HCT116 (cell line): ENCODE measurements around the gene YWHAG. TPM values are rescaled to one million over a fixed set of nuclear protein-coding genes. Genes with fewer than 3 reads are reported as not detected.

Source experiments
- ATAC-seq: fragments of 200-7000 bp; cut with Tn5 transposase; 2 replicates; pipeline ENCODE4 v1.9.1; 2020; ENCODE audit warnings: mild to moderate bottlenecking, moderate library complexity
- BruUV-seq: library from RNA; stranded (reverse); fragments of 400-500 nt; replicated peaks from 2 replicates; lab custom pipeline; 2021; lab: Mats Ljungman, UMichigan
- CTCF ChIA-PET: fragments of 300-600 bp; sonication (Branson Sonifier 250); formaldehyde crosslinking; loops from one replicate; lab custom pipeline; 2021; ENCODE audit warnings: antibody characterized with exemption; lab: Charles Lee
- POLR2A ChIA-PET: fragments of 300-600, 350-600 bp; sonication (Branson Sonifier 250); formaldehyde crosslinking; loops from one replicate; lab custom pipeline; 2021; ENCODE audit warnings: antibody characterized with exemption; lab: Charles Lee
- RAD21 ChIA-PET, 2 experiments: fragments of 300-600 bp; sonication (Branson Sonifier 250); formaldehyde crosslinking; loops; one replicate each; lab custom pipeline; 2023; ENCODE audit warnings: low total read pairs in 2 of 2; ENCODE audit not compliant: uncharacterized antibody in 2 of 2, unreplicated experiment in 2 of 2, low non-redundant PET in 1 of 2; lab: Charles Lee
- DNase-seq: peaks from one replicate; pipeline ENCODE4 v3.0.0-alpha.2; 2010; ENCODE audit warnings: low read depth, low spot score
- H2AFZ ChIP-seq: fragments of 200-600 bp; shearing (Covaris generic), sonication (generic); 2 replicates; pipeline ENCODE4 v1.6.1; 2017; ENCODE audit warnings: low read depth, mixed run types, mixed read lengths, antibody characterized with exemption, low read length; ENCODE audit not compliant: poor library complexity, severe bottlenecking
- H3K27ac ChIP-seq: 2 replicates; pipeline ENCODE4 v1.5.1; 2012; ENCODE audit warnings: low read depth, low read length
- H3K27me3 ChIP-seq: fragments of 200-600 bp; sonication (generic); 2 replicates; pipeline ENCODE4 v1.6.1; 2016; ENCODE audit warnings: mixed run types, low read length, mixed read lengths; ENCODE audit not compliant: insufficient read depth
- H3K36me3 ChIP-seq, 2 experiments: fragments of 200-500 bp in 1 of 2; fragments of 200-600 bp in 1 of 2; sonication (Bioruptor generic) in 1 of 2; sonication (generic) in 1 of 2; 2 replicates each; pipeline versions ENCODE4 v1.5.1 to v1.6.1; 2014 to 2016; ENCODE audit warnings: low read length in 2 of 2, inconsistent platforms in 1 of 2, mixed read lengths in 1 of 2, mixed run types in 1 of 2; ENCODE audit not compliant: insufficient read depth in 2 of 2, control insufficient read depth in 1 of 2
- H3K4me1 ChIP-seq, 2 experiments: fragments of 200-600 bp in 1 of 2; sonication (generic) in 1 of 2; 2 replicates each; pipeline versions ENCODE4 v1.5.1 to v1.6.1; 2012 to 2017; ENCODE audit warnings: low read length in 2 of 2, inconsistent platforms in 1 of 2, mild to moderate bottlenecking in 1 of 2, mixed read lengths in 1 of 2, mixed run types in 1 of 2, moderate library complexity in 1 of 2; ENCODE audit not compliant: insufficient read depth in 2 of 2, control insufficient read depth in 1 of 2
- H3K4me2 ChIP-seq: fragments of 200-600 bp; sonication (generic); 2 replicates; pipeline ENCODE4 v1.6.1; 2017; ENCODE audit warnings: mixed run types, low read length, mixed read lengths
- H3K4me3 ChIP-seq, 2 experiments: fragments of 200-600 bp in 1 of 2; sonication (generic) in 1 of 2; replicated peaks in 1 of 2; 2 replicates each; pipeline ENCODE4 v1.5.1; 2011 to 2016; ENCODE audit warnings: low read length in 2 of 2, control low read depth in 1 of 2, low read depth in 1 of 2, mild to moderate bottlenecking in 1 of 2, mixed read lengths in 1 of 2, mixed run types in 1 of 2
- H3K79me2 ChIP-seq: fragments of 200-600 bp; sonication (generic); 2 replicates; pipeline ENCODE4 v1.6.1; 2017; ENCODE audit warnings: mild to moderate bottlenecking, mixed run types, low read length, moderate library complexity, mixed read lengths; ENCODE audit not compliant: insufficient read depth
- H3K9ac ChIP-seq: fragments of 200-600 bp; sonication (generic); 2 replicates; pipeline ENCODE4 v1.6.1; 2016; ENCODE audit warnings: low read length, mixed read lengths
- H3K9me2 ChIP-seq: fragments of 200-600 bp; sonication (generic), shearing (Covaris generic); 2 replicates; pipeline ENCODE4 v1.6.1; 2017; ENCODE audit warnings: mixed run types, mild to moderate bottlenecking, moderate library complexity; ENCODE audit not compliant: insufficient read depth
- H3K9me3 ChIP-seq, 2 experiments: fragments of 200-500 bp in 1 of 2; fragments of 200-600 bp in 1 of 2; sonication (Bioruptor generic) in 1 of 2; sonication (generic) in 1 of 2; 2 replicates each; pipeline ENCODE4 v1.6.1; 2014 to 2017; ENCODE audit warnings: low read length in 2 of 2, mixed read lengths in 2 of 2, inconsistent platforms in 1 of 2, low read depth in 1 of 2, mild to moderate bottlenecking in 1 of 2, mixed run types in 1 of 2, moderate library complexity in 1 of 2; ENCODE audit not compliant: control insufficient read depth in 1 of 2, insufficient read depth in 1 of 2
- H4K20me1 ChIP-seq: fragments of 200-600 bp; sonication (generic), shearing (Covaris generic); 2 replicates; pipeline ENCODE4 v1.6.1; 2017; ENCODE audit warnings: mixed run types, mild to moderate bottlenecking, moderate library complexity; ENCODE audit not compliant: insufficient read depth
- CEBPB ChIP-seq: IDR thresholded peaks from 2 replicates; pipeline ENCODE4 v1.6.1; 2012; ENCODE audit warnings: low read depth
- EGR1 ChIP-seq: IDR thresholded peaks from 2 replicates; pipeline ENCODE4 v1.6.1; 2012; ENCODE audit warnings: low read depth
- POLR2A ChIP-seq: IDR thresholded peaks from 2 replicates; pipeline ENCODE4 v1.7.0; 2011; ENCODE audit warnings: borderline replicate concordance; ENCODE audit not compliant: insufficient read depth, insufficient read length; ENCODE audit errors: extremely low read depth
- POLR2AphosphoS5 ChIP-seq: IDR thresholded peaks from 2 replicates; pipeline ENCODE4 v1.6.1; 2011; ENCODE audit warnings: mild to moderate bottlenecking, low read depth, low read length, moderate library complexity
- RAD21 ChIP-seq: IDR thresholded peaks from 2 replicates; pipeline ENCODE4 v1.6.1; 2012; ENCODE audit warnings: low read depth, mild to moderate bottlenecking
- YY1 ChIP-seq: IDR thresholded peaks from 2 replicates; pipeline ENCODE4 v1.6.1; 2011; ENCODE audit warnings: low read length, low read depth, moderate library complexity, mild to moderate bottlenecking; ENCODE audit not compliant: insufficient replicate concordance; ENCODE audit errors: extremely low read depth
- ZFX ChIP-seq: fragments of 450-650 bp; IDR thresholded peaks from 2 replicates; pipeline ENCODE4 v1.6.1; 2017
- ZNF274 ChIP-seq: fragments of 200-500 bp; sonication (Bioruptor generic); IDR thresholded peaks from 2 replicates; pipeline ENCODE4 v1.6.1; 2014; ENCODE audit warnings: mild to moderate bottlenecking, low read depth, low read length, inconsistent platforms
- intact Hi-C: fragments of 100-400 bp; cut with micrococcal nuclease; formaldehyde crosslinking; loops from 2 replicates; pipeline ENCODE4 v1.10.0; 2022
- total RNA-seq: library from RNA; stranded (reverse); gene quantifications from one replicate; pipeline ENCODE4 v1.2.1, GENCODE V29; 2021; ENCODE audit not compliant: unreplicated experiment

The YWHAG gene
- total RNA-seq, 1 experiment from 2014 or later, result 170 TPM

- H3K9me3 ChIP-seq, result no peaks in the 10 kb centered on the region
- no peaks in the 10 kb centered on the region for H3K9me2 ChIP-seq
- BruUV-seq, result no TSS peak
- DNase-seq, result no peak
- no peak overlapping the region for H3K4me2 ChIP-seq
- H3K36me3 ChIP-seq, result no peaks in the 10 kb centered on the region
- no peak for ATAC-seq
- no peaks in the 10 kb centered on the region; the same call in 1 of the 2 replicates for H3K79me2 ChIP-seq
- CTCF ChIA-PET, result no interaction called here
- no peaks in the 10 kb centered on the region for H3K27me3 ChIP-seq
- POLR2A ChIA-PET, result no interaction called here
- H4K20me1 ChIP-seq, result no peaks in the 10 kb centered on the region
- H2AFZ ChIP-seq, result no peak overlapping the region
- TF ChIP-seq EGR1 (no peak), RAD21 (no peak)
- H3K4me1 ChIP-seq, result peaks cover 23 to 53% of the 10 kb centered on the region in 2 experiments
- no peak overlapping the region for H3K9ac ChIP-seq
- RAD21 ChIA-PET, result no interaction called here
- intact Hi-C loops, result no loop called here
- H3K4me3 ChIP-seq, result no peak overlapping the region
- H3K27ac ChIP-seq, result no peak overlapping the region
Observed at GRCh38 chr7:76394957-76395356, 36.2 kb upstream of the YWHAG start.

DNA sequence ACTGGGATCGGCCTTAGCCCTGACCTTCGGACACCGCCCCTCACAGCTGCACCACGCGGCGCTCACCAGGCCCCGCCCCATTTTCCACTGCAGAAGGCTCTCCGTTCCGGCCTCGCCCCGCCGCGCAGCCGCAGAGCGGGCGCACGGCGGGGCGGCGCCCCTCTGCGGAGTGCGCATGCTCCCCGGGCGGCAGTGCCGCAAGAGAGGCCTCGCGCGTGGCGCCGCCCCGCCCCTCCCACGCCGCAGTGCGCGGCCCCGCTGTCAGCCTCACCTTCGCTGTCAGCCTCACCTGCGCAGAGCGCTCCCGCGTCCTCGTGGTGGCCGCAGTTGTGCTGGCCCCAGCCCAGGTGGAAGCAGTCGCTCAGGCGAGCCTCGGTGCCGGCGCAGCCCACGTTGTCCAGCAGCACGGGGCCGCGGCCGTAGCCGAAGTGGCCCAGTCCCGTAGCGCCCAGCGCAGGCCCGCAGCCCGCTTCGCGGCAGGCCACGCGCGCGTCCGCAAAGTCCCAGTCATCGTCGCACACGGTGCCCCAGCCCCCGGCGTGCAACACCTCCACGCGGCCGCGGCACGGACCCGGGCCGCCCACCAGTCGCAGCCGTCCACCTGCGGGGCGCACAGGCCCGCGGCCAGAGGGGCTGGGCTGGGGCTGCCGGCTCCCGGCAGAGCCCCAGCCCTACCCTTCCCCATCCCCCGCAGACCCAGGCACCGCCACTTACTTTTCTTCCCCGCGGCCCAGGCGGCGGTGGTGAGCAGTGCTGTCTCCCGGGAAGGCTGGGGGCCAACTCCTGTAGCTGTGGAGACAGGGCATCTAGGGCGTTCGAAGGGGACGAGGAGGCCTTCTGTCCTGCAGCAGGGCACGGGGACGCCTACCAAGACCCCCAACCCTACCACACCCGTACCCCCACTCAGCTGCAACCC is 34.6 kb upstream of the YWHAG start:
- POLR2A ChIA-PET, result no interaction called here
- Histone ChIP-seq H3K79me2 (no peaks in the 10 kb centered on the region; the same call in 1 of the 2 replicates), H4K20me1 (no peaks in the 10 kb centered on the region), H2AFZ (peak overlapping the region; percentile 24), H3K9me3 (no peaks in the 10 kb centered on the region), H3K27ac (peak overlapping the region; percentile 76), H3K4me1 (peaks cover 31 to 68% of the 10 kb centered on the region in 2 experiments), H3K4me3 (peak overlapping the region; percentile 39 to 58), H3K27me3 (no peaks in the 10 kb centered on the region), H3K9me2 (no peaks in the 10 kb centered on the region), H3K4me2 (peak overlapping the region; percentile 92), H3K36me3 (no peaks in the 10 kb centered on the region), H3K9ac (peak overlapping the region; percentile 80)
- peak; percentile 84 for ATAC-seq
- intact Hi-C loops, result no loop called here
- TF ChIP-seq POLR2A (peak; percentile 77), ZNF274 (no peak), POLR2AphosphoS5 (peak; percentile 73), CEBPB (no peak), YY1 (peak; percentile 30), ZFX (peak; percentile 88; the same call in 1 of the 2 replicates)
- RAD21 ChIA-PET, result no interaction called here
- no TSS peak for BruUV-seq
- CTCF ChIA-PET, result no interaction called here
- DNase-seq, result peak; percentile 71
